Caco-2 (cell line): ENCODE data around the gene TRMT2A. TPM values are rescaled to one million over a fixed set of nuclear protein-coding genes. Genes with fewer than 3 reads are reported as not detected.

ENCODE experiments used
- BruUV-seq: library from RNA; stranded (reverse); fragments of 400-500 nt; replicated peaks from 2 replicates; lab custom pipeline; 2021; lab: Mats Ljungman, UMichigan
- CTCF ChIA-PET: fragments of 300-600 bp; sonication (Branson Sonifier 250); formaldehyde crosslinking; loops from one replicate; lab custom pipeline; 2022; ENCODE audit warnings: antibody characterized with exemption; lab: Charles Lee
- POLR2A ChIA-PET: fragments of 300-600 bp; sonication (Branson Sonifier 250); formaldehyde crosslinking; loops from one replicate; lab custom pipeline; 2022; ENCODE audit warnings: antibody characterized with exemption; lab: Charles Lee
- DNase-seq, 2 experiments: peaks; one replicate each; pipeline versions ENCODE4 v3.0.0 to v3.0.0-alpha.2; 2020 to 2022
- H3K27me3 ChIP-seq: replicated peaks from 2 replicates; pipeline ENCODE4 v1.6.0; 2011; ENCODE audit warnings: low read length; ENCODE audit not compliant: control insufficient read depth, insufficient read depth
- H3K36me3 ChIP-seq: 2 replicates; pipeline ENCODE4 v1.5.1; 2011; ENCODE audit warnings: low read length; ENCODE audit not compliant: control insufficient read depth, insufficient read depth
- H3K4me1 ChIP-seq: fragments of 250-450 bp; sonication (Bioruptor Pico); 2 replicates; pipeline ENCODE4 v1.5.1; 2020; ENCODE audit warnings: mild to moderate bottlenecking
- H3K4me3 ChIP-seq: 2 replicates; pipeline ENCODE4 v1.5.1; 2011; ENCODE audit warnings: low read depth, mild to moderate bottlenecking, control low read depth, low read length
- H3K9me3 ChIP-seq: fragments of 250-450 bp; sonication (Bioruptor Pico); 2 replicates; pipeline ENCODE4 v1.5.1; 2020; ENCODE audit warnings: mild to moderate bottlenecking, moderate library complexity
- H3K27ac Mint-ChIP-seq: one replicate; pipeline ENCODE4 v1.8.0; 2022; ENCODE audit warnings: mixed read lengths; ENCODE audit not compliant: unreplicated experiment
- H3K27me3 Mint-ChIP-seq: one replicate; pipeline ENCODE4 v1.8.0; 2022; ENCODE audit warnings: mixed read lengths; ENCODE audit not compliant: insufficient read depth, unreplicated experiment
- H3K36me3 Mint-ChIP-seq: one replicate; pipeline ENCODE4 v1.8.0; 2022; ENCODE audit warnings: mild to moderate bottlenecking, mixed read lengths; ENCODE audit not compliant: insufficient read depth, unreplicated experiment
- H3K4me1 Mint-ChIP-seq: one replicate; pipeline ENCODE4 v1.8.0; 2022; ENCODE audit warnings: low read depth, mixed read lengths; ENCODE audit not compliant: unreplicated experiment
- H3K4me3 Mint-ChIP-seq: one replicate; pipeline ENCODE4 v1.8.0; 2022; ENCODE audit warnings: mild to moderate bottlenecking, moderate library complexity, mixed read lengths; ENCODE audit not compliant: unreplicated experiment
- H3K9me3 Mint-ChIP-seq: one replicate; pipeline ENCODE4 v1.8.0; 2022; ENCODE audit warnings: mixed read lengths; ENCODE audit not compliant: unreplicated experiment
- CTCF ChIP-seq, 2 experiments: fragments of 200-600 bp in 1 of 2; IDR thresholded peaks; 1 replicate in 1 of 2; 2 replicates in 1 of 2; pipeline versions ENCODE4 v1.5.1 to v1.8.0; 2011 to 2022; ENCODE audit warnings: antibody characterized with exemption in 1 of 2, control low read depth in 1 of 2, inconsistent platforms in 1 of 2, low read depth in 1 of 2, low read length in 1 of 2, mild to moderate bottlenecking in 1 of 2, moderate library complexity in 1 of 2; ENCODE audit not compliant: insufficient read depth in 1 of 2, severe bottlenecking in 1 of 2, unreplicated experiment in 1 of 2
- intact Hi-C: fragments of 100-400 bp; cut with micrococcal nuclease; formaldehyde crosslinking; loops from one replicate; pipeline ENCODE4 v1.10.0; 2022; ENCODE audit not compliant: unreplicated experiment
- total RNA-seq: library from RNA; stranded (reverse); gene quantifications from 2 replicates; pipeline ENCODE4 v1.2.3, GENCODE V29; 2022

The TRMT2A gene
- total RNA-seq, 1 experiment from 2014 or later = 41.1 TPM

DNA sequence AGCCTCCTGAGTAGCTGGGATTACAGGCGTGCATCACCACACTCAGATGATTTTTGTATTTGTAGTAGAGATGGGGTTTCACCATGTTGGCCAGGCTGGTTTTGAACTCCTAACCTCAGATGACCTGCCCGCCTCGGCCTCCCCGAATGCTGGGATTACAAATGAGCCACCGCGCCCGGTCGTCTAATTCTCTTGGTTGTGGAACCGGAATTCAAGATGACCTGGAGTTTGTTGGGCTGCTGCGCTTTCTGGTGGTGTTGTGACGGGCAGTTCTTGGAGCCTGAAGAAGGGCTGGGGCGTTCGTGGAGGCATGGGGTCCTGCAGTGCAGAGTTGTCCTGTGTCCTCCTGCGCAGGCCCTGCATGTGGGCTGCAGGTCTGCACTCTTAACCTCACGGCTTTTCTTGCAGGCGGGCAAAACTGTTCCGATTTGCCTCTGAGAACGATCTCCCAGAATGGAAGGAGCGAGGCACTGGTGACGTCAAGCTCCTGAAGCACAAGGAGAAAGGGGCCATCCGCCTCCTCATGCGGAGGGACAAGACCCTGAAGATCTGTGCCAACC, 4.9 kb upstream of the TRMT2A start:
- Mint-ChIP-seq H3K27me3 (no peaks in the 10 kb centered on the region), H3K4me1 (no peaks in the 10 kb centered on the region), H3K27ac (no peak overlapping the region), H3K4me3 (no peak overlapping the region), H3K9me3 (no peaks in the 10 kb centered on the region), H3K36me3 (peaks cover 84% of the 10 kb centered on the region)
- ChIA-PET CTCF (no interaction called here), POLR2A (no interaction called here)
- Histone ChIP-seq H3K27me3 (no peaks in the 10 kb centered on the region), H3K4me3 (no peak overlapping the region), H3K36me3 (peaks cover 4% of the 10 kb centered on the region; the same call in 1 of the 2 replicates), H3K9me3 (no peaks in the 10 kb centered on the region; the same call in 1 of the 2 replicates), H3K4me1 (peaks cover 16% of the 10 kb centered on the region)
- no peak for TF ChIP-seq CTCF (IDR thresholded peaks at IDR 0.05; ENCODE audit: insufficient read depth in 1 of 2, low read depth in 1 of 2, low read length in 1 of 2, severe bottlenecking in 1 of 2, unreplicated experiment in 1 of 2)
- intact Hi-C loops = no loop called here
- BruUV-seq = no TSS peak
- no peak for DNase-seq

DNA sequence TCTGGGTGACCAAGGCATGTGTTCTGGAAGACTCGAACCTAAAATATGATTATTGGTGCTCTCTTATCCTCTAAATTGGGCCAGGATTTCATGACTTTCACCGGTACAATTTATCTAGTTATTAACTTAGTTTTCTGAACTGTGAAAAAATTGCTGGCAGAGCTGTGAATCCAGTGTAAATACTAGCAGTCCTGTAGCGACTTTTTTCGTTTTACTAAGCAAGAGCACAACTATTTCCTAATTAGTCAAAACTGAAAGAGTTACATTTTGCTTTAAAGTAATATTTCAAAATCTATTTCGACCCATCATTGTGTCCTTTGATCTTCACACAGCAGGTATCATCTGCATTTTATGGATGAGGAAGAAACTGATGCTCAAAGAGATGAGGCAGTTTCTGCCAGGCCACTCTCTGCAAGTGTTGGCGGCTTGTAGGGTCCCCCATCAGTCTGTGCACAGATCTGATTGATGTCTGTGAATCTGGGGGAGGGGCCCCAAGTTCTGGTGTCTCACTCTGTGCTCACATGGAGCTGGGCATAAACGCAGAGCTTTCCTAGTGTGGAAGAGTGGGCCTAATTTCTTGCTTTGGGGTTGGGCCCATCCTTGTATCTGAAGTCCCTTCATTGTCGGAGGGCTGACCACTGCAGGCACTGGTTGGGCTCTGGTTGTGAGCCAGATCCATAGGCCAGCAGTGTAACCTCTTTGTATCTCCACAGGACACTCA, 1.4 kb upstream of the TRMT2A start:
- Mint-ChIP-seq H3K36me3 (peaks cover 84% of the 10 kb centered on the region), H3K27ac (peak overlapping the region; percentile 87), H3K4me1 (peaks cover 6% of the 10 kb centered on the region), H3K27me3 (no peaks in the 10 kb centered on the region), H3K9me3 (no peaks in the 10 kb centered on the region), H3K4me3 (peak overlapping the region; percentile 81)
- peak overlapping the region; percentile 87 for H3K4me3 ChIP-seq
- peaks cover 4% of the 10 kb centered on the region for H3K36me3 ChIP-seq
- H3K27me3 ChIP-seq = no peaks in the 10 kb centered on the region
- POLR2A ChIA-PET = no interaction called here
- H3K9me3 ChIP-seq = no peaks in the 10 kb centered on the region; the same call in 1 of the 2 replicates
- DNase-seq = no peak
- intact Hi-C loops = loop anchor here (10.0 kb wide), 1 partner anchor 154 kb away; no protein-coding TSS in a partner anchor
- TSS peak; percentile 63 for BruUV-seq
- TF ChIP-seq CTCF (IDR thresholded peaks at IDR 0.05; ENCODE audit: insufficient read depth in 1 of 2, low read depth in 1 of 2, low read length in 1 of 2, severe bottlenecking in 1 of 2, unreplicated experiment in 1 of 2) = no peak
- peaks cover 22% of the 10 kb centered on the region for H3K4me1 ChIP-seq
- CTCF ChIA-PET = no interaction called here

DNA sequence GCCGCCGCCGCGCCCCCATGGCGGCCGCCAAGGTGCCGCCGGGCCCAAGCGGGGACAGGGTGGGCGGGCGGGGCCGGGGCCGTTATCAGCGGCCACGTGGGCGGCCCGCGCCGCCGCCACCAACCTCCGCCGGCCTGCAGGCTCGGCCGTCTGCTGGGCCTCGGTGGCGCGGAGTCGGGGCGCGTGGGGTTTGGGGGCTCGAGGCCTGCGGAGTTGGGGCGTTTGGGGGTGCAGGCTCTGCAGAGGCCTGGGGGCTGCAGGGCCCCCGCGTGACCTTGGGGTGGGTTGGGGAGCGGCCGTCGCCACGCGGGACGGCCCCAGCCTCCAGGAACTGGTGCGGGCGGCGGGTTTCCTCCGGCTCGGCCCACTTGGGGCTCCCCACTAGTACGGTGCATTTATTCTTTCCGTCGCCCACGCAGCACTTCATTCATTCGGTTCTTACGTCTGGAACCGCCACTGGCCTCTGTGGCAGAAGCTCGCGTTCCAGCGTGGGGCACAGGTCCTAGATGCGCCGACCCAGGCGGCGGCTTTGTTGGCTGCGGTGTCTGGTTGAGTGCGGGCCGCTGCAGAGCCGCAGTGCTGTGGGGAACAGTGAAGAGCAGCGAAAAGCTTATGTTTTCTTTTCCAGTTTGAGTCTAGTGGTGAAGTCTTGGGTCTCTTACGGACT, 740 bp upstream of the TRMT2A start:
- intact Hi-C loops = loop anchor here (1.0 to 10.0 kb wide), 2 partner anchors 37 to 153 kb away; partner anchors contain the start of gene DGCR8
- H3K9me3 Mint-ChIP-seq = no peaks in the 10 kb centered on the region
- DNase-seq = no peak

More for the DNA sequence above, 740 bp upstream of the TRMT2A start:
- Histone ChIP-seq H3K4me1 (peaks cover 22% of the 10 kb centered on the region), H3K27me3 (no peaks in the 10 kb centered on the region), H3K9me3 (no peaks in the 10 kb centered on the region; the same call in 1 of the 2 replicates), H3K4me3 (peak overlapping the region; percentile 87), H3K36me3 (peaks cover 4% of the 10 kb centered on the region)
- H3K27me3 Mint-ChIP-seq = no peaks in the 10 kb centered on the region
- H3K4me3 Mint-ChIP-seq = peak overlapping the region; percentile 81
- peak overlapping the region; percentile 87 for H3K27ac Mint-ChIP-seq
- POLR2A ChIA-PET = interaction anchor here (0.6 to 1.2 kb wide), 5 partner anchors 9 to 176 kb away, joined by 3 to 7 read pairs (median 4); partner anchors contain the start of genes COMT, DGCR8, TANGO2 and TXNRD2
- no peak for TF ChIP-seq CTCF (IDR thresholded peaks at IDR 0.05; ENCODE audit: insufficient read depth in 1 of 2, low read depth in 1 of 2, low read length in 1 of 2, severe bottlenecking in 1 of 2, unreplicated experiment in 1 of 2)
- CTCF ChIA-PET = interaction anchor here (1.3 to 1.4 kb wide), 2 partner anchors 11 to 155 kb away, joined by 3 to 5 read pairs; no protein-coding TSS in a partner anchor
- BruUV-seq = no TSS peak
- peaks cover 6% of the 10 kb centered on the region for H3K4me1 Mint-ChIP-seq
- peaks cover 90% of the 10 kb centered on the region for H3K36me3 Mint-ChIP-seq
